Measurements from ENCODE around the gene LMF1. TPM values are rescaled to one million over a fixed set of nuclear protein-coding genes. Genes with fewer than 3 reads are reported as not detected.

The LMF1 gene
- total and polyA plus RNA-seq, 2 of the 8 experiments (the other 6 are each of a cell fraction or from before 2014, with no cell fraction given): 3.5 to 9.1 TPM

- TF ChIP-seq CEBPB (IDR thresholded peaks at IDR 0.05; ENCODE audit: low read depth, low read length) (no peak), KDM5A (IDR thresholded peaks at IDR 0.05; ENCODE audit: low read length) (no peak), HDAC2 (IDR thresholded peaks at IDR 0.05; ENCODE audit: borderline replicate concordance in 1 of 2, low read depth in 2 of 2, low read length in 2 of 2) (no peak), HDAC6 (IDR thresholded peaks at IDR 0.05; ENCODE audit: low read depth, low read length) (no peak)
These were observed 122.9 kb downstream of the LMF1 start (continued) for GRCh38 chr16:847681-848445.

Measured in H1 (cell line).